Femur (tissue), 1 donor: Measurements from ENCODE around the gene HMCN2.

ENCODE experiments used
- DNase-seq: peaks from one replicate; pipeline ENCODE4 v3.0.0-alpha.2; 2017

The HMCN2 gene

DNA sequence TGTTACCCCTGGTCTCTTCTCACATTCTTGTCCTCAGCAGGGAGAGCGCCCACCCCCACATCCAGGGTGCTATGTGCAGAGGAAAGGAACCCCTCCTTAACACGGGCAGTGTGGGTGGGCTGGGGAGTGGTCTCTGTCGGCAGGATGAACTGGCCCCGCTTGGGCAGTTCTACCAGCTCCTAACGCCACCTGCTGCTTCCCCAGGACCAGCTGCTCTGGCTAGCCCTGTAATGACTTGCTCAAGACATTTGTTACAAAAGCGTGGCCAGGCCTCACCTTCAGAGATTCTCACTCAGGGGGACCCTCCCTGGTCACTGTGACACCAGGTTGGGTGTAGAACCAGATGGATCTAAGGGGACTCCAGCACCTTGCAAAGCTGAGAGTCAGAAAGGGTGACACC, 82.4 kb downstream of the HMCN2 start:
- DNase-seq, result no peak

DNA sequence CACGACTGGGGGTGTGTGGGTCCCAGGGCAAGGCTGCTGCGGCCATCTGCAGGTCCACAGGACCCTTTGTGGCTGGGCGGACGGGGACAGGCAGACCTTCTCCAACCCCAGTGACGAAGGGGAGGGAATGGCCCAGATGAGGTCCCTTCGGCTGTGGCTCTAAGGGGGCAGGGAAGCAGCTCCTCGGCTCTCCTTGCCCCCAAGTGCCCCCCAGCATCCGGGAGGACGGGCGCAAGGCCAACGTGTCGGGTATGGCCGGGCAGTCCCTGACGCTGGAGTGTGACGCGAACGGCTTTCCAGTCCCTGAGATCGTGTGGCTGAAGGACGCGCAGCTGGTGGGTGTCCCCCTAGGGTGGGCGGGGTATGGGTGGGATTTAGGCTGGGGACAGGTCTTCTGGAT, 82.8 kb downstream of the HMCN2 start:
- DNase-seq, result no peak

DNA sequence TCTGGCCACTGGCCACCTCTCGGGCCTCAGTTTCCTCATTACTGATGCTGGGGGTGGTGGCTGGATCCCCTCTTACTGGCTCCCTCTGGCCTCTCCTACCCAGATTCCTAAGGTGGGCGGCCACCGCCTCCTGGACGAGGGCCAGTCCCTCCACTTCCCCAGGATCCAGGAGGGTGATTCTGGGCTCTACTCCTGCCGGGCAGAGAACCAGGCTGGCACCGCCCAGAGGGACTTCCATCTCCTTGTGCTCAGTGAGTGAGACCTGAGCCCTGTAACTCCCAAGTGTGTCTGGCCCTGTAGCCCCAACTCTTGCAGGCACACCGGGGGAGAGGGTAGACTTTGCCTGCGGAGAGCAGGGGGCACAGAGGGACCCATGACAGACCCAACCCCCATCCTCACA, 83.3 kb downstream of the HMCN2 start:
- no peak for DNase-seq

DNA sequence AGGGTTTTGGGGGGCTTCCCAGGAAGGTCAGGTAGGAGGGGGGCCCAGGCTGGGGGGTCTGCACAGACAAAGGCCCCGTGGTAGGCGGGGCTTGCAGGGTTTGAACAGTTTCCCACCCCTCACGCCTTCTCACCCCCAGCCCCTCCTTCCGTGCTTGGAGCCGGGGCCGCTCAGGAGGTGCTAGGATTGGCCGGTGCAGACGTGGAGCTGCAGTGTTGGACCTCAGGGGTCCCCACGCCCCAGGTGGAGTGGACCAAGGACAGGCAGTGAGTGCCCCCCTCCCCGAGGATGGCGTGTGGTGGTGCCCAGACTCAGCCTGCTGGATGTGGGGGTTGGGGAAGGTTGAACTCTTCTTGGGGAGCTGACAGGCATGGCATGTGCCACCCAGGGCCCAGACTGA, 83.8 kb downstream of the HMCN2 start:
- no peak for DNase-seq

DNA sequence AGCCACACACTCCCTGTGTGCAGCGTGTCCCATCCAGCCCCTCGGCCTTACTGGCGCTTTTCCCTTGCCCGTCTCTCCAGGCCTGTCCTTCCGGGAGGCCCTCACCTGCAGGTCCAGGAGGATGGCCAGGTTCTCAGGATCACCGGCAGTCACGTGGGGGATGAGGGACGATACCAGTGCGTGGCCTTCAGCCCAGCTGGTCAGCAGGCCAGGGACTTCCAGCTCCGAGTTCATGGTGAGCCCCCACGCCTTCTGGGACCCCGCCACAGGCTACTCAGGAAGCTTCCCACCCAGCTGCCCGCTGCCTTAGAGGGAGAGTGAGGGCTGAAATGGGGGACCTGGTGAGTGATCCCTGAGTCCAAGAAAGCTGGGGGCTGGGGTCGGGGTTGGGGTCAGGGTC, 85.8 kb downstream of the HMCN2 start:
- no peak for DNase-seq

DNA sequence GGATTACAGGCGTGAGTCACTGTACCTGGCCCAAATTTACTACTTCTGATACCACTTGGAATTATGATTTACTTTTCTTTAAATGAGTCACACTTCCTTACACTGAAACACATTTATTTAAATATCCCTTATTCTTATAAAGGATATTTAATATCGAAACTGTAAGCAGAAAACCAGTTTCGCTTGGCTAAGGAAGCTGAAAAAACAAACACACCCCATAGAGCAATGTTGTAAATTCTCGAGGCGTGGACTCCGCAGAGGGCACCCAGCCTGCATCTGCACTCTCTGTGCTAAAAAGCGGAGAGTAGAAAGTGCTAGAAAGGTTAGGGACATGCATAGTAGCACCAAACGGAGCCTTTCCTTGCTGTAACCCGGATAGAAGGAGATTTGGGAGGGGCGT, 86.5 kb downstream of the HMCN2 start:
- DNase-seq, result no peak

DNA sequence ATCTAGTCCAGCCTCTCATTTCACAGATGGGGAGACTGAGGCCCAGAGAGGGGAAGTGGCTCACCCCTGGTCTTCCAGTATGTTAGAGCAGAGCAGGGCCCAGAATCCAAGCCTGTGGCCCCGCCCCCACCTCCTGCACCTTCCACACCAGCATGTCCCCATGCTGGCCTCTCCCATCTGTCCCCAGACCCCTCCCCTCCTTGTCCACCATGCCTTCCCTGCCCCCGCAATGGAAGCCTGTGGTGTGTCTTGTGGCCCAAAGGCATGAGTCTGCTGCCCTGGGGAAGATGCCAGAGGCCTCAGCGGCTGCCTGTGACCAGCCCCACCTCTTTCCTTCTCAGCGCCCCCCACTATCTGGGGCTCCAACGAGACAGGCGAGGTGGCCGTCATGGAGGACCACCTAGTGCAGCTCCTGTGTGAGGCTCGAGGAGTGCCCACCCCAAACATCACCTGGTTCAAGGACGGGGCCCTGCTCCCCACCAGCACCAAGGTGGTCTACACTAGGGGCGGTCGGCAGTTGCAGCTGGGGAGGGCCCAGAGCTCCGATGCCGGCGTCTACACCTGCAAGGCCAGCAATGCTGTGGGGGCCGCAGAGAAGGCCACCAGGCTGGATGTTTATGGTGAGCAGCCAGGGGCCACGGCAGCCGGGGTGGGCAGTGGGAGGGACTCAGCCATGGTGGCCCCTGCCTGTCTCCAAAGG, 87.2 kb downstream of the HMCN2 start:
- DNase-seq, result no peak

DNA sequence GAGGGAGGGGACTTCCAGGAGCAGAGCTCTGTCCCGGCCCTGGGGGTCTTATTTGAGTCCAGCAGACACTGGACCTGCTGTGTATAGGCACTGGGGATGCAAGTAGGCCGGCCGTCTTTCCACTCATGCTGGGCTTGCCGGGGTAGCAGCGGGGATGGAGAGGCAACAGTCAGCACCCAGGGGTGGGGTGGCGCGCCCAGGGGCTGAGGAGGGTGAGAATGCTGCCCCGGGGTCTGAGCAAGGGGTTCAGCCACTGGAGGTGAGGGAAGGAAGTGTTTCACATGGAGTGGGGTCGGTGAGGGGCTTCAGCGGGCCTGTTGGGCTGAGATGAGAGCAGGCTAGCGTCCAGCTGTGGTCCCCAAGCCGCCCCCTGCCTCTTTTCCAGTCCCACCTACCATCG, 88.8 kb downstream of the HMCN2 start:
- DNase-seq, result no peak

DNA sequence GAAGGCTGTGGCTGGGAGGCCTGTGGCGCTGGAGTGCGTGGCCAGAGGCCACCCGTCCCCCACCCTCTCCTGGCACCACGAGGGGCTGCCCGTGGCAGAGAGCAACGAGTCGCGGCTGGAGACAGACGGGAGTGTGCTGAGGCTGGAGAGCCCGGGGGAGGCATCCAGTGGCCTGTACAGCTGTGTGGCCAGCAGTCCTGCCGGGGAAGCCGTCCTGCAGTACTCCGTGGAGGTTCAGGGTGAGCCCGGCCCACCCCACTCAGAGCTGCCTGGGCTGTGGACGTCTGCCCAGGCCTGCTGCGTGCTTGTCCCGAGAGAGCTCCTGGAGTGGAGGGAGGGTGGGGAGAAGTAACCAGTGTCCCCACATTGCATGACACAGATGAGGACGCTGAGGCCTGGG, 89.2 kb downstream of the HMCN2 start:
- DNase-seq, result no peak

DNA sequence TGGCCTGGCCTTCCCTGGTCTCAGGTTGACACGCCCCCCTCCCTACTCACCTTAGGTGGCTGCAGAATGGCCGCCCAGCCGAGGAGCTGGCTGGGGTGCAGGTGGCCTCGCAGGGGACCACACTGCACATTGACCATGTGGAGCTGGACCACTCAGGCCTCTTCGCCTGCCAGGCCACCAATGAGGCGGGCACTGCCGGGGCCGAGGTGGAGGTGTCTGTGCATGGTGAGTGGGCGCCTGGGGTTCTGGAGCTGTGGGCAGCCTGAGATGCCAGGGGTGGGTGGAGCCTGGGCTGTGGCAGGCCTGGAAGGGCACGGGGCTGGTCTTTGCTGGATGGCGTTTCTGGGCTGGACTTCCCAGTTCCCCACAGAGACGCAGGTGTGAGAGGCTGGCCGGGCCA, 90.5 kb downstream of the HMCN2 start:
- no peak for DNase-seq

DNA sequence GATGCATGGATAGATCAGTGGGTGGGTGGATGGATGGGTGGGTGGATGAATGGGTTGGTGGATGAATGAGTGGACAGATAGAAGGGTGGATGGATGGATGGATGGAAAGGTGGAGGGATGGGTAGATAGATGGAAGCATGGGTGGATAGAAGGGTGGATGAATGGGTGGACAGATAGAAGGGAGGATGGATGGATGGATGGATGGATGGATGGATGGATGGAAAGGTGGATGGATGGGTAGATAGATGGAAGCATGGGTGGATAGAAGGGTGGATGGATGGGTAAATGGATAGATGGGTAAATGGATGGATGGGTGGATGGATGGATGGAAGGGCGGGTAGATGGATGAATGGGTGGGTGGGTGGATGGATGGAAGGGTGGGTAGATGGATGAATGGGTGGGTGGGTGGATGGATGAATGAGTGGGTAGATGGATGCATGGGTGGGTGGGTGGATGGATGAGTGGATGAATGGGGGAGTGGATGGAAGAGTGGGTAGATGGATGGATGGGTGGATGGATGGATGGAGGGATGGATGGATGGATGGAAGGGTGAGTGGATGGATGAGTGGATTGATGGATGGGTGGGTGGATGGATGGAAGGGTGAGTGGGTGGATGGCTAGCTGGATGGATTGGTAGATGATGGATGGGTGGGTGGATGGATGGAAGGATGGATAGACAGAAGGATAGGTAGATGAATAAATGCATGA, 91.5 kb downstream of the HMCN2 start:
- DNase-seq, result no peak

DNA sequence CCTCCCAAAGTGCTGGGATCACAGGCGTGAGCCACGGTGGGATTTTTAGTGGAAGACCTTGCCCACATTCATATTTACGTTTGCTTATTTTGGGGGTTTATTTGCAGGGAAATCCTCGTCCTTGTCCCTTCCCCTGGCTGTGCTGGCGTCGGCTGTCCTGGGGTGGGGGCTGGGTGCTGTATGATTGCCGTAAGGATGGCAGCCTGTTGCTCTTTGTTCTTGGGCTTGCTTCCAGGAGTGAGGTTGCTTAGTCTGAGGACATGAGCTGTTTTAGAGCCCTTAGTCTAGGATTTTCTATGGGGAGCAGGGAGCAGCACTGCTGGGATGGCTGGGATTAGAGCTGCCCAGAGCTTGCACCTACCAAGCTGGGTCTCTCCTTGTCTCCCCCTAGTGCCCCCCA, 93.4 kb downstream of the HMCN2 start:
- no peak for DNase-seq

DNA sequence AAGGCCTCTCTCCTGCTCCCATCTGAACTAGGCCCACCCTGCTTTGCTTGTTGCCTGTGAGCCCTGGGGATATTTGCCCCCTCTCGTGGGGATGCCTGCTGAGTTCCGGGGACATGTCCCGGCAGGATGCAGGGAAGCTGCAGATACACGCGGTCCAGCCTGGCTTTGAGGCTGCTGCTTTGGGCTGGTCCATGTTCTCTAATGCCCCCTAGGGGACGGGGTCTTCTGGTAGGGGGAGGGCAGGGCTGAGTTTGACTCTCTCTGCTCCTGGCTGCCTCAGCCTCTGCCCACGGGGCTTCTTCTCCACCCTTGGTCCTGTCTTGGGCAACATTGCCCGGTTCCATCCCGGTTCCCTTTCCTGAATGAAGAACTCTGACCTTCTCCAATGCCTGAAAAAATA, 94.3 kb downstream of the HMCN2 start:
- no peak for DNase-seq

DNA sequence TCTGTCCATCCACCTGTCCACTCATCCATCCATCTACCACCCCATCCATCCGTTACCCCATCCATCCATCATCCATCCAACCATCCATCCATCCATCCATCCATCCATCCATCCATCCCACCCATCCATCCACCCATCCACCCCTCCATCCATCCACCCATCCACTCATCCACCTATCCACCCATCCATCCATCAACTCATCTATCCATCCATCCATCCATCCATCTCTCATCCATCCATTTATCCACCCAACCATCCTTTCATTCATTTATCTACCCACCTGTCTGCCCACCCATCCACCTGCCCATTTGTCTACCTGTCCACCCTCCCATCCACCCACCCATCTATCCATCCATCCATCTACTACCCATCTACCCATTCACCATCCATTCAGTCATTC, 95.1 kb downstream of the HMCN2 start:
- no peak for DNase-seq

DNA sequence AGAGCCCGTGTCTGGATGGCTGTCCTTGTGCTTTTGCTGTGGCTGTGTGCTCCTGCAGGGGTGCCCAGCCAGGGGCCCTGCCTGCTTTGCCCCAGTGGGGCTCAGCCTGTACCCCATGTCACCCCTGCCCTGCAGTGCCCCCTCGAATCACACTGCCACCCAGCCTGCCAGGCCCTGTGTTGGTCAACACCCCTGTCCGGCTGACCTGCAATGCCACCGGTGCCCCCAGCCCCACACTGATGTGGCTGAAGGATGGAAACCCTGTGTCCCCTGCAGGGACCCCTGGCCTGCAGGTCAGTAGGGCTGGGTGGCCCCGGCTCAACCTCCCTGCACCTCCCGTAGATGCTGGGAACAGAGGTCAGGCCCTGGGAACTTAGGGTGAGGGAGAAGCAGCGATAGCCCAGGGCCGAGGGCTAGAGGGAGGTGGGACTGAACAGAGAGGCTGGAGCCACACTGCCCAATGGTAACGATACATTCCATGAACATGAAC, 96.4 kb downstream of the HMCN2 start:
- no peak for DNase-seq

DNA sequence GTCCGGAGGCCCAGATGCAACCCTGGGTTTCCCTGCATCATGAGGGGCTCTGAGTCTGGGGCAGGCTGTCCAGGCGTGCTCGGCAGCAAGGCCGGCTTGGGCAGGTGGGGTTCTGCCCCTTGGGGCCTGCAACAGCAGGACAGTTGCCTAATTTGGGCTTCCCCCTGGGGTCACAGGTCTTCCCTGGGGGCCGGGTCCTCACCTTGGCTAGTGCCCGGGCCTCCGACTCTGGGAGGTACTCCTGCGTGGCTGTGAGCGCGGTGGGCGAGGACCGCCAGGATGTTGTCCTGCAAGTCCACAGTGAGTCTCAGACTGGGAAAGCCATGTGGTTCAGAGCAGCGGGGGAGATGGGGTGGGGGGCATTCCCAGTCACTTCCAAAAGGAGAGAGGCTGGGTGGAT, 97.1 kb downstream of the HMCN2 start:
- no peak for DNase-seq

DNA sequence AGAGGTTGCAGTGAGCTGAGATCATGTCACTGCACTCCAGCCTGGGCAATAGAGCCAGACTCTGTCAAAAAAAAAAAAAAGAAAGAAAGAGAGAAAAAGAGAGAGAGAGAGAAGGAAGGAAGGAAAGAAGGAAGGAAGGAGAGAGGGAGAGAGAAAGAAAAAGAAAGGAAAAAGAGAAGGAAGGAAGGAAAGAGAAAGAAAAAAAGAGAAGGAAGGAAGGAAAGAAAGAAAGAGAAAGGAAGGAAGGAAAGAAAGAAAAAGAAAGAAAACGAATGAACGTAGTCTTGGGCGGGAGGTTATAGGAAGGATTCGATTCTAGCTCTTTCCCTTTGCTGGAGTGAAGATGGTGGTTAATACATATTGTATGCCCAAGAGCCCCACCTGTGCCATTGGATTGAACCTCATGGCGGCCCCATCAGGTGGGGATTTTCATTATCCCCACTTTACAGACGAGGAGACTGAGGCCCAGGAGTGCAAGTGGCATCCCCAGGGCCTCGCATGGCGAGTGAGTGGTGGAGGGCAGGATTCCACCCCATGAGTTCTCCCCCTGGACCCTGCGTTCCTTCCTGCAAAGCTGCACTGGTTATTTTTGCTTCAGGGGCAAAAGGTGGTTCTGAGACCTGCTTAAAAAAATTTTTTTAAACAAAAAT, 98.3 kb downstream of the HMCN2 start:
- DNase-seq, result no peak

DNA sequence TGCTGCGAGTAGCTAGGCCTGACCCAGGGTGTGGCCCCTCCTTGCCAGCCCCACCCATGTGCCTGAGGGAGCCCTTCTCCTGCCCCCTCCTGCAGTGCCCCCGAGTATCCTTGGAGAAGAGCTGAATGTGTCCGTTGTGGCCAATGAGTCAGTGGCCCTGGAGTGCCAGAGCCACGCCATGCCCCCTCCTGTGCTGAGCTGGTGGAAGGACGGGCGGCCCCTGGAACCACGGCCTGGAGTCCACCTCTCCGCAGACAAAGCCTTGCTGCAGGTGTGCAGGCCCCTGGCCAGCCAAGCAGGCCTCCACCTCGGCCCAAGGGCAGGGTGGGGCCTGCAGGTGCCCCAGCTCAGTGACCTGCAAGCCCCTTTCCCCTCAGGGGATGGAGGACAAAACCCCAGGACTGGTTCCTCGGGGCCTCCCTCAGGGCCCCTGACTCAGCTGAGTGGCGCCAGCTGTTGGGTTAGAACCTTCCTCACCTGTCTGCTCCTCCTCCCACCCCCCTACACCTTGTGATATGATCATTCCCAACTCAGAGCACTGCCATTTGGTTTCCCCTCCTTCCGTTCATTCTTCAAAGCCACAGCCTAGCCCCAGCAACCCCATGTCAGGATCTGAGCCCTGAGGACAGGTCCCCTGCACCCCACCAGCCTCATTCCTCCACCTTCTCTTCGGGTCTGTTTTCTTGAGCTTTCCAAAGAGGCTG, 99.2 kb downstream of the HMCN2 start:
- DNase-seq, result no peak

DNA sequence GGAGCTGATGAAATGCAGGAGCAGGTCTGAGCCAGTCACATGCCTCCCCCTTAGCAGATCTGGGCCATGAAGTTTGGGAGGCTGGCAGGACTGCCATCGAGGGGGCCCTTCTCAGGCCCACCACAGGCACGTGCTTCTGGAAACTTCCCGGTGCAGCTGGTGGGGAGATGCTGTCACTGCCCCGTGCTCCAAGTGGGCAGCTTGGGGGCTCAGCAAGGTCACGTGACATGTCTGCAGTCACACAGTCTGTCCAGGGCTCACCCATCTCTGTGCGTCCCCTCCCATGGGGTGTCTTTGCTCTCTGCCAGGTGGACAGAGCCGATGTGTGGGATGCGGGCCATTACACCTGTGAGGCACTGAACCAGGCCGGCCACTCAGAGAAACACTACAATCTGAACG, 99.8 kb downstream of the HMCN2 start:
- DNase-seq, result no peak

DNA sequence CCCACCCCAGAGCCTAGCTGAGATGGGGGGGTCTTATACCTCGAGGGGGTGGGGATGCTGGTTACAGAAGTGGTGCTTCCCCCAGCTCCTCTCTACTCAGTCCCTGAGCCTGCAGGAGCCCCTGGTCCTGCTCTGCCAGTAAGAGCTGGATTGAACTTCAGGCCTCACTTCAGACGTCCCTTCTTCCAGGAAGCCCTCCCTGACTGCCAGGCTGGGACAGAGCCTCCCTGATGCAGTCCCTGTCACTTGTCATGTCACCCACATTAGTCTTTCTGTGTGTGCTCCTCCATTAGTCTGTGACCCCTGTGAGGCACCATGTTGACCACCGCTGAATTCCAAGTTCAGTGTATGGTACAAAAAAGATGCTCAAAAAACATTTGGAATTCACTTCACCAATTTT, 100.5 kb downstream of the HMCN2 start:
- DNase-seq, result no peak

DNA sequence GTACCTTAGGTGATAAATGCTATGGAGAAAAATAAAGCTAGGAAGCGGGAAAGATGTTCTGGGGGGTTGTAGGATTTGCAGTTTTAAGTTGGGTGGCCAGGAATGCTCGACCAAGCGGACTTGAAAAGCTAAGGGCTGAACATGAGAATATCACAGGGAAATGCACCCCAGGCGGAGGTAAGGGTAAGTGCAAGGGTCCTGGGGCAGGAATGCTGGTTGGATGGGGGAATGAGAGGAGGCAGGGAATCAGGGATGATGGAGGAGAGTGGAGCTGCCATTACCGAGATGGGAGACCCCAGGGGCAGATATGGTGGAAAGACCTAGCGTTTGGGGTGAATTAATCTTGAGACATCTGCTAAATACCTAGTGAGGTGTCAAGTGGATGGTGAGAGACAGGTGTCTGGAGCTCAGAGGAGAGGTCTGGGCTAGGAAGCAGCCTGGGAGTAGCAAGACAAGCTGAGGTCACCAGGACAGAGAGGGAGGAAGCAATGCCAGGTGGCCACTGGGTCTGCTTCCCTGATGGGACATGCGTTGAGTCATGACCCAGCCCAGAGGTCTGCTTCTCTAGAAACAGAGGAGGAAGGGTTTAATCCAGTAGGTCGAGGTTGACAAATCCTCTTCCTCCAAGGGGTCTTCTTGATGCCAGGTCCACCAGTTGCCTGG, 101.5 kb downstream of the HMCN2 start:
- DNase-seq, result no peak

DNA sequence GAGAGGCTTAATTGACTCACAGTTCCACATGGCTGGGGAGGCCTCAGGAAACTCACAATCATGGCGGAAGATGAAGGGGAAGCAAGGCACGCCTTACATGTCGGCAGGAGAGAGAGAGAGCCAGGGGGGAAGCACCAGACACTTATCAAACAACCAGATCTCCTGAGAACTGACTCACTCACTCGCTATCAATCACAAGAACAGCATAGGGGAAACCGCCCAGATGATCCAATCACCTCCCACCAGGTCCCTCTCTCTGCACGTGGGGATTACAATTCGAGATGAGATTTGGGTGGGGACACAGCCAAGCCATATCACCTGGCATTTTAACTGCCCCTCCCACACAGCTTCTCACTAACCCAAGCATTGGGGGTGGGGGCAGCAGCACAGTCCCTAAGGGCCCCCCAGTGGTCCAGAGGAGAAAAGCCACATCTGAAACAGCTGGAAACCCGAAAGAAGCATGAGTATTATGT, 103.1 kb downstream of the HMCN2 start:
- no peak for DNase-seq

DNA sequence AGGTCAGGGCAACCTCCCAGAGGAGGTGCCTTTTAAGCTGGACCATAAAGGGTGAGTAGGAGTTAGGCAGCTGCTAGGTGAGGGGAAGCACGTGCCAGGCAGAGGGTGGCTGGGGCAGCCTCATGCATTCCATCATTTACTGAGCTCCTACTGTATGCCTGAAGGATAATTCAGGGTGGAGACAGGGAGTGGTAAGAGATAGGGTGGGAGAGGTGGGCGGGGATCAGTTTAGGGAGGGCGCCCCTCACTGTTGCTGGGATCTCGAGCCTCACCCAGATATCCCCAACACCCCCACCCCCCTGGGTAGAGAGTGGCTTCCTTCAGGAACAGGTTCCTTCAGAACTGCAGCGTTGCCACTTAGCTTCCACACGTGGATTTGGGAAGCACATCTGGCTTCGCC, 104.7 kb downstream of the HMCN2 start:
- no peak for DNase-seq
